ENCODE data around the gene PINLYP.
"Not testable (repeated sequence)": the region's sequence is repeated elsewhere in the genome, so short reads cannot be mapped to it uniquely, and the experiment has no call there.

Gene PINLYP

GRCh38 chr19:43598445-43599240 is 23.0 kb downstream of the PINLYP start:
- Histone ChIP-seq H3K27ac (no peak overlapping the region), H3K4me3 (ENCODE audit: low read depth, low read length) (no peak overlapping the region), H3K36me3 (peaks cover 43% of the 10 kb centered on the region), H3K9me3 (ENCODE audit: severe bottlenecking) (no peaks in the 10 kb centered on the region), H3K27me3 (ENCODE audit: insufficient read depth, low read depth, severe bottlenecking) (no peaks in the 10 kb centered on the region)
- no peak for TF ChIP-seq CTCF (IDR thresholded peaks at IDR 0.05; ENCODE audit: low read depth, low read length)
- no peak for DNase-seq

- DNase-seq = no peak
- Histone ChIP-seq H3K27ac (no peak overlapping the region), H3K36me3 (peaks cover 32% of the 10 kb centered on the region), H3K27me3 (ENCODE audit: insufficient read depth, low read depth, severe bottlenecking) (no peaks in the 10 kb centered on the region), H3K9me3 (ENCODE audit: severe bottlenecking) (no peaks in the 10 kb centered on the region), H3K4me3 (ENCODE audit: low read depth, low read length) (no peak overlapping the region)
- TF ChIP-seq CTCF (IDR thresholded peaks at IDR 0.05; ENCODE audit: low read depth, low read length) = no peak
Observed at GRCh38 chr19:43599635-43600295, 24.2 kb downstream of the PINLYP start.

- H3K27me3 ChIP-seq (ENCODE audit: insufficient read depth, low read depth, severe bottlenecking); H3K4me3 ChIP-seq (ENCODE audit: low read depth, low read length); DNase-seq; H3K9me3 ChIP-seq (ENCODE audit: severe bottlenecking); H3K27ac ChIP-seq: not testable (repeated sequence)
- peaks cover 31% of the 10 kb centered on the region for H3K36me3 ChIP-seq
Observed at GRCh38 chr19:43600326-43600725, 24.7 kb downstream of the PINLYP start.

GRCh38 chr19:43605875-43606568 is 30.4 kb downstream of the PINLYP start:
- no peak overlapping the region for H3K4me3 ChIP-seq (ENCODE audit: low read depth, low read length)
- H3K9me3 ChIP-seq (ENCODE audit: severe bottlenecking) = no peaks in the 10 kb centered on the region
- DNase-seq = no peak
- peaks cover 36% of the 10 kb centered on the region for H3K36me3 ChIP-seq
- H3K27me3 ChIP-seq (ENCODE audit: insufficient read depth, low read depth, severe bottlenecking) = no peaks in the 10 kb centered on the region
- TF ChIP-seq CTCF (IDR thresholded peaks at IDR 0.05; ENCODE audit: low read depth, low read length) = no peak
- no peak overlapping the region for H3K27ac ChIP-seq

GRCh38 chr19:43606569-43607229 is 31.1 kb downstream of the PINLYP start:
- no peak overlapping the region for H3K4me3 ChIP-seq (ENCODE audit: low read depth, low read length)
- DNase-seq = no peak
- H3K9me3 ChIP-seq (ENCODE audit: severe bottlenecking) = no peaks in the 10 kb centered on the region
- TF ChIP-seq CTCF (IDR thresholded peaks at IDR 0.05; ENCODE audit: low read depth, low read length) = no peak
- no peaks in the 10 kb centered on the region for H3K27me3 ChIP-seq (ENCODE audit: insufficient read depth, low read depth, severe bottlenecking)
- peaks cover 34% of the 10 kb centered on the region for H3K36me3 ChIP-seq
- no peak overlapping the region for H3K27ac ChIP-seq
